ENCODE measurements around the gene CREB3L2. TPM values are rescaled to one million over a fixed set of nuclear protein-coding genes. Genes with fewer than 3 reads are reported as not detected.

The CREB3L2 gene
- total RNA-seq, 1 experiment from 2014 or later: 18.1 TPM

- CTCF ChIA-PET: no interaction called here
- POLR2A ChIA-PET (ENCODE audit: unreplicated experiment): no interaction called here
- intact Hi-C loops (cut with micrococcal nuclease): no loop called here
Measured at GRCh38 chr7:137865764-137866163, 136.1 kb downstream of the CREB3L2 start.

GRCh38 chr7:137862964-137863363 is 138.9 kb downstream of the CREB3L2 start:
- no peaks in the 10 kb centered on the region for H3K4me1 ChIP-seq (ENCODE audit: insufficient read depth, low read length)
- POLR2A ChIA-PET (ENCODE audit: unreplicated experiment): no interaction called here

More at GRCh38 chr7:137865764-137866163, 136.1 kb downstream of the CREB3L2 start:
- H3K4me1 ChIP-seq (ENCODE audit: insufficient read depth, low read length): no peaks in the 10 kb centered on the region
- no peaks in the 10 kb centered on the region for H4K20me1 ChIP-seq (ENCODE audit: low read length)
- H3K27me3 ChIP-seq (ENCODE audit: low read length): no peaks in the 10 kb centered on the region
- no peak overlapping the region for H3K27ac ChIP-seq (ENCODE audit: low read length)
- no peaks in the 10 kb centered on the region for H3K9me3 ChIP-seq (ENCODE audit: low read length)
- H3K4me2 ChIP-seq (ENCODE audit: low read length): no peak overlapping the region
- H3F3A ChIP-seq (ENCODE audit: low read length, unreplicated experiment): no peaks in the 10 kb centered on the region
- no peaks in the 10 kb centered on the region for H3K36me3 ChIP-seq (ENCODE audit: low read depth, low read length)
- H3K4me3 ChIP-seq (ENCODE audit: low read length): no peak overlapping the region
- H2AFZ ChIP-seq (ENCODE audit: low read length): no peak overlapping the region
- no peak overlapping the region for H3K9ac ChIP-seq (ENCODE audit: low read length)
- no peaks in the 10 kb centered on the region for H3K79me2 ChIP-seq (ENCODE audit: low read length)
- ATAC-seq (no peak), DNase-seq (no peak)
- TF ChIP-seq EZH2phosphoT487 (IDR thresholded peaks at IDR 0.05; ENCODE audit: borderline replicate concordance, low read length) (no peak), CTCF (conservative IDR thresholded peaks at IDR 0.05; ENCODE audit: low read depth, low read length) (no peak), EZH2 (IDR thresholded peaks at IDR 0.05; ENCODE audit: low read length, unreplicated experiment) (no peak)
- BruUV-seq (replicated peaks): no TSS peak
- no peaks in the 10 kb centered on the region for H3K9me2 ChIP-seq (replicated peaks; ENCODE audit: low read length)

More at GRCh38 chr7:137862964-137863363, 138.9 kb downstream of the CREB3L2 start:
- CTCF ChIA-PET: no interaction called here
- H3K4me2 ChIP-seq (ENCODE audit: low read length): no peak overlapping the region
- TF ChIP-seq CTCF (conservative IDR thresholded peaks at IDR 0.05; ENCODE audit: low read depth, low read length) (no peak), EZH2phosphoT487 (IDR thresholded peaks at IDR 0.05; ENCODE audit: borderline replicate concordance, low read length) (no peak), EZH2 (IDR thresholded peaks at IDR 0.05; ENCODE audit: low read length, unreplicated experiment) (no peak)
- H3K27ac ChIP-seq (ENCODE audit: low read length): no peak overlapping the region
- H2AFZ ChIP-seq (ENCODE audit: low read length): no peak overlapping the region
- H3K9me3 ChIP-seq (ENCODE audit: low read length): no peaks in the 10 kb centered on the region
- no peak for DNase-seq
- H4K20me1 ChIP-seq (ENCODE audit: low read length): no peaks in the 10 kb centered on the region
- H3K79me2 ChIP-seq (ENCODE audit: low read length): no peaks in the 10 kb centered on the region
- H3K9me2 ChIP-seq (replicated peaks; ENCODE audit: low read length): no peaks in the 10 kb centered on the region
- H3K9ac ChIP-seq (ENCODE audit: low read length): no peak overlapping the region
- H3K4me3 ChIP-seq (ENCODE audit: low read length): no peak overlapping the region
- intact Hi-C loops (cut with micrococcal nuclease): no loop called here
- no peaks in the 10 kb centered on the region for H3K36me3 ChIP-seq (ENCODE audit: low read depth, low read length)
- no peaks in the 10 kb centered on the region for H3F3A ChIP-seq (ENCODE audit: low read length, unreplicated experiment)
- no TSS peak for BruUV-seq (replicated peaks)
- ATAC-seq: no peak
- no peaks in the 10 kb centered on the region for H3K27me3 ChIP-seq (ENCODE audit: low read length)

All from PC-3 (cell line).